T-helper 17 cell (primary cell): ENCODE data around the gene WDR83. TPM values are rescaled to one million over a fixed set of nuclear protein-coding genes. Genes with fewer than 3 reads are reported as not detected.
A peak's percentile ranks its signal among the peaks of the same experiment; 100 is the strongest.

Source experiments
- ATAC-seq: fragments of 150-1000 bp; cut with Tn5 transposase; 2 replicates; pipeline ENCODE4 v1.10.0; 2021; ENCODE audit warnings: mild to moderate bottlenecking, moderate library complexity
- DNase-seq, 3 donors: peaks; one replicate each; pipeline versions ENCODE4 v3.0.0 to v3.0.0-alpha.2; 2020 to 2021
- H3K9me3 ChIP-seq: one replicate; pipeline ENCODE4 v1.7.0; 2013; ENCODE audit warnings: low read length, mild to moderate bottlenecking; ENCODE audit not compliant: control insufficient read depth, poor library complexity, severe bottlenecking
- H3K27ac Mint-ChIP-seq: one replicate; pipeline ENCODE4 v1.8.0; 2022; ENCODE audit warnings: mild to moderate bottlenecking, moderate library complexity, mixed read lengths
- H3K27me3 Mint-ChIP-seq: one replicate; pipeline ENCODE4 v1.8.0; 2022; ENCODE audit warnings: mixed read lengths
- H3K36me3 Mint-ChIP-seq: one replicate; pipeline ENCODE4 v1.8.0; 2022; ENCODE audit warnings: low read depth, mixed read lengths
- H3K4me1 Mint-ChIP-seq: one replicate; pipeline ENCODE4 v1.8.0; 2022; ENCODE audit warnings: mild to moderate bottlenecking, mixed read lengths
- H3K4me3 Mint-ChIP-seq: one replicate; pipeline ENCODE4 v1.8.0; 2022; ENCODE audit warnings: mild to moderate bottlenecking, moderate library complexity, mixed read lengths
- total RNA-seq, 4 donors: library from RNA in 2 of 4; stranded (reverse) in 2 of 4; gene quantifications; one replicate each; pipeline ENCODE4 v1.2.3 and lab custom pipeline; 2022 to 2026

WDR83 gene
- total RNA-seq, 2 donors from 2014 or later, result 10.5 to 11.1 TPM

DNA sequence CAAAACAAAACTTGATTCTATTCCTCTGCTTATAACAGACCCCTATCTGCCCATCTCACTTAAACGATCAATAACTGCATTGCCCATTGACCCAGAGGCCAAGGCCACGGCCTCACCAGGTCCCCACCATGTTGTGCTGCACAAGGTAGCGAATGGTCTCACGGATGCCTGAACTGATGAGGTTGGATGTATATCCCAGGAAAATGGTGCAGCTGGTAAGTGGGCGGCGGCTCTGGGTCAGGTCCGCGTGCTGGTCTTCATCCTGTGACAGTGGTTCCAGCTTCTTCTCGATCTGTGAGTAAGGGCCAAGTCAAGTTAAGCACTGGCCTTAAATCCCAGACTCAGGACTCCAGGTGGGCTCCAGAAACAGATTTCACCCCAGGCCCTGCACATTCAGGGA is 13.4 kb downstream of the WDR83 start:
- no peaks in the 10 kb centered on the region for H3K9me3 ChIP-seq
- ATAC-seq, result no peak
- Mint-ChIP-seq H3K36me3 (peaks cover 7% of the 10 kb centered on the region), H3K27me3 (no peaks in the 10 kb centered on the region), H3K27ac (no peak overlapping the region), H3K4me3 (no peak overlapping the region), H3K4me1 (peaks cover 14% of the 10 kb centered on the region)
- DNase-seq, result no peak

DNA sequence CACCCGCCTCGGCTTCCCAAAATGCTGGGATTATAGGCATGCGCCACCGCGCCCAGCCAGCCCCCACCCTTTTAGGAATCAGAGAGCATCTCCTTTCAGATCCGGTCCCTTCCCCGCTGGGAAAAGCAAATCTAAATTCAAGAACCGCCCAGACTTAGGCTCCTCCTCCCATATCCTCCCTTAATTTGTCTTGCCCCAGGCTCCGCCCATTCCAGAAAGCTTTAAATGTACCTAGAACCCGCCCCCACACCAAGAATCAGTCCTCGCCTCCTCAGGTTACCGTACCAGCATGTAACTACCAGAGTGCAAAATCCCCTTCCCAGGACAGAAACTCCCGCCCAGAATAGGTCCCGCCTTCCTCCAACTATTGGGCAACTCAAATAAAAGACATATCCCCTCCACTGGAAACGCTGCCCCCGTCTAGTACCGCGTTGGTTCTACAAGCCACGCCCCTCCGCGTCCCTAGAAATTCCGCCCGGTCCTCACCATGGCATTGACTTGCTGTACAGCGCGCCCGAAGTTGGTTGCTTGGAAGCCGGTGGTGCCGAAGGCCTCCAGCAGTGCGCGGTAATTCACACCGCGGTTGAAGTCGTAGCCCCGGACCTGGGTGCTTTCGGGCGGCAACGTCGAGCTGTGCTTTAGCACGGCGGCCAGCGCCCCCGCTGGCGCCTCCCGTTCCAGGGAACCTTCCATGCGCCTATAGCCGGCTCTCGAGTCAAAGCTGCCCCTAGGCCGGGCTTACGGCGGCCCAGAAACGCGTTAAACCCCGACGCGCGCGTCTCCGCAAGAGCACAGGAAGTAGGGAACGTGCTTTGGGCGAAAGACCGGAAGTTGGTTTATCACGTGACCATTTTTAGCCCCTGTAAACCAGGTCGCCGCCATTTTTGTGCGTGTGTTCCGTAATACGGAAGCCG is 14.7 kb downstream of the WDR83 start, which contains the start of gene DHPS:
Gene DHPS (minus strand): TSS at position 807 of the 914 bp plus-strand sequence. CDS start 114 bp downstream, at position 693.
- Mint-ChIP-seq H3K36me3 (peaks cover 5% of the 10 kb centered on the region), H3K4me1 (peaks cover 15% of the 10 kb centered on the region), H3K27ac (peak within 1 kb of the TSS; percentile 99), H3K4me3 (peak within 1 kb of the TSS; percentile 98), H3K27me3 (no peaks in the 10 kb centered on the region)
- DNase-seq (peak; percentile 72 to 82 (median 76)), ATAC-seq (peak; percentile 83)
- H3K9me3 ChIP-seq, result no peaks in the 10 kb centered on the region

DNA sequence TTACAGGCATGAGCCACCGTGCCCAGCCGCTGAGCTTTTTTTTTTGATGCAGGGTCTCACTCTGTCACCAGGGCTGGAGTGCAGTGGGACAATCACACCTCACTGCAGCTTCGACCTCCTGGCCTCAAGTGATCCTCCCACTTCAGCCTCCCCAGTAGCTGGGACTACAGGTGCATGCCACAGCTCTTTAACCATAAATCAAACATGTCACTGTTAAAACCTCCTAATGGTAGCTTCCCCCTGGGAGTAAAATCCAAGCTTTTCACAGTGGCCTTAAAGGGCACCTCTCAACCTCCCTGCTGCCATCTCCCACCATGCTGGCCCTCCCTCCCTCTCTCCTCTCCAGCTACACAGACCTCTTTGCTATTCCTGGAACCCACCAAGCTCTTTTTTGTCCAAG is 19.2 kb downstream of the WDR83 start:
- no peak overlapping the region for H3K4me3 Mint-ChIP-seq
- no peak for ATAC-seq
- no peak overlapping the region for H3K27ac Mint-ChIP-seq
- H3K36me3 Mint-ChIP-seq, result peaks cover 4% of the 10 kb centered on the region
- DNase-seq, result no peak
- H3K9me3 ChIP-seq, result no peaks in the 10 kb centered on the region
- H3K4me1 Mint-ChIP-seq, result peaks cover 11% of the 10 kb centered on the region
- H3K27me3 Mint-ChIP-seq, result no peaks in the 10 kb centered on the region

DNA sequence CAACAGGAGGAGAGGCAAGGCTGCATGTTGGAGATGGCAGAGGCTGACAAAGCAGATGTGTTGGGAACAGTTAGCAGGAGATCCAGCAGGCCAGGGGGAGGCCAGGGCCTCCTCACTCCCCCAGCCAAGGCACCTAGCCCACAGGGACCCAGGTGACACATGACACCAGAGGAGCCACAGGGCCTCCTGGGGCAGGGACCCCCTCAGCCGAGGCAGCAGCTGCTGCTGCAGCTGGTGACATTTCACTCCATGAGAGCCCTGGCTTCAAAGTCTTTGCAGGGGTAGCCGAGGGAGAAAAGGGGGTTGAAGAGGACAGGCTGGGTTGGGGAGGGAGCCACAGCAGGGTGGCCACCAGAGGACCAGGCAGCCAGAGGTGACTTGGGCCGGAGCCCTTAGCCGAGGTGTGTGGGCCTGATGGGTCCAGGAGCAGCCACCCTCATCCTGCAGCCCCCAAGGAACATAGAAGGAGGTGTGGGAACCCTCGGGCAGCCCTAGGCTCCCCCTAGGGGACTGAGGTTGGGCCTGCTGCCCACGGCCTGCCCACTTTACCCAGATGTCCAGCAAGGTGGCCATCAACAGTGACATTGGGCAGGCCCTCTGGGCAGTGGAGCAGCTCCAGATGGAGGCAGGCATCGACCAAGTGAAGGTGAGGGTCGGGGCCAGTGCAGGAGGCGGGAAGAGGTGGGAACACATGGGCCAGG is 21.0 kb downstream of the WDR83 start, which contains the start of gene GNG14:
Gene GNG14 (plus strand): TSS at position 503 of the 701 bp plus-strand sequence. CDS start 51 bp downstream, at position 554.
- Mint-ChIP-seq H3K4me3 (no peak within 1 kb of the TSS), H3K4me1 (peaks cover 4% of the 10 kb centered on the region), H3K27ac (no peak within 1 kb of the TSS), H3K27me3 (no peaks in the 10 kb centered on the region), H3K36me3 (no peaks in the 10 kb centered on the region)
- no peak for ATAC-seq
- no peaks in the 10 kb centered on the region for H3K9me3 ChIP-seq
- DNase-seq, result no peak

DNA sequence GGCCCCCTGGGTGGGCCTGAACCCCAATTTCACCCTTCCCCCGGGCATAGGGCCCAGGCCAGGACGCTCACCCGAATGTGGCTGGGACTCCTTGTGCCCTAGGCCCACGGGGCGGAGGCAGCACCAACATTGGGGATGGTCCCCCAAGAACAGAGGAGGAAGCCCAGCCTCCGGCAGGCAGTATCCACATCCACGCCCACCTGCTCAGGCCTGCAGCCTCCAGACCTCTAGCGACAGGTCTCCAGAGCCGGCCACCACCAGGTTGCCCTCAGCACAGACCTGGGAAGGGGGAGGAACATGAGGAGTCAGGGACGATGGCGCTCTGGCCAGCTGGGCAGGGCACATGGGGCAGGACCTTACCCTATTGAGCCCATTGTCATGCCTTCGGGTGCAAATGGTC is 22.4 kb downstream of the WDR83 start:
- no peaks in the 10 kb centered on the region for H3K36me3 Mint-ChIP-seq
- no peak for DNase-seq
- no peaks in the 10 kb centered on the region for H3K27me3 Mint-ChIP-seq
- ATAC-seq, result no peak
- H3K4me3 Mint-ChIP-seq, result no peak overlapping the region
- peaks cover 4% of the 10 kb centered on the region for H3K4me1 Mint-ChIP-seq
- H3K27ac Mint-ChIP-seq, result no peak overlapping the region
- no peaks in the 10 kb centered on the region for H3K9me3 ChIP-seq

DNA sequence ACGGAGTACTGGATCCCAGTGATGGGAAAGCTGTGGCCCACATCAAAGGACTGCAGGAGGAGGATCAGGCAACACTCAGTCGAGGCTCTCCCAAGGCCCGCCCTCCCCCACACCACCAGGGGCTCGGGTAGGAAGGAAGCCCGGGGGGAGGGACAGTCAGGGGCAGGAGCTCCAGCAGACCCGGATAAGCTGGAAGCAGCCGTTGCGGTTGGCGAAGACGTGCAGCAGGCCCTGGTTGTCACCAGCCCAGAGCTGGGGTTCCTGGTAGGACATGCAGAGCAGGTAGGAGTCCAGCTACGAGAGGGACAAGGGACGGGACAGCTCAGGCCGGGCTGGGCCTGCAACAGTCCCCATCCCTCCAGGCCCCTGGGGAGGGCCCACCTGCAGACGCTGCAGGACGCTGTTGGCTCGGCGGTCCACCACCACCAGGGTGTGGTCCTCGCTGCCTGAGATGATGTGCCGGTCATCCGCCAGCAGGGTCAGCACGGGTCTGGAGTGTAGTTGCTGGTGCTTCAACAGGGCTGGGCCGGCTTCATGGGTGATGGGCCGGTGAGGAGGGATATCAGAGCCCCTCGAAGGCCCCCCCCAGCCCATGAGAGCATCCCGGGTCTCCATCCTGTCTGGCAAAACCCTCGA is 23.1 kb downstream of the WDR83 start:
- Mint-ChIP-seq H3K27me3 (no peaks in the 10 kb centered on the region), H3K4me1 (peaks cover 4% of the 10 kb centered on the region), H3K27ac (no peak overlapping the region), H3K4me3 (no peak overlapping the region), H3K36me3 (no peaks in the 10 kb centered on the region)
- H3K9me3 ChIP-seq, result no peaks in the 10 kb centered on the region
- ATAC-seq, result no peak
- DNase-seq, result no peak

DNA sequence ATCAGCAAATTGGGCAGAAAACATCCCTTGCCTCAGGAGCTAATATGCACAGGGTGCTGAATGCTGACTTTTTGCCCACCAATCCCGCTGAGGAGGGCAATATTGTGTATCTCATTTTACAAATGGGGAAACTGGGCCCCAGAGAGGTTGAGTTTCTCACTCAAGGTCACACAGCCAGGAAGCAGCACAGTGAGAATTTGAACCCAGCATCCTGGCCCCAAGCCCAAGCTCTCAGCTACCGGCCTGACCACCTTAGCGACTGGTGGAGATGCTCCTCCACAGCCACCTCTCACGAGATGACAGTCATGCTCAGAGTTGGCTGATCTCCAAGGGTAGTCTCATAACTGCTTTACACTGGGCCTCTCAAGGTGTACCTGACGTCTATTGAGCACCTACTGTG is 26.4 kb downstream of the WDR83 start:
- Mint-ChIP-seq H3K4me3 (no peak overlapping the region), H3K4me1 (peaks cover 7% of the 10 kb centered on the region), H3K36me3 (no peaks in the 10 kb centered on the region), H3K27ac (no peak overlapping the region), H3K27me3 (no peaks in the 10 kb centered on the region)
- ATAC-seq (no peak), DNase-seq (no peak)
- no peaks in the 10 kb centered on the region for H3K9me3 ChIP-seq

DNA sequence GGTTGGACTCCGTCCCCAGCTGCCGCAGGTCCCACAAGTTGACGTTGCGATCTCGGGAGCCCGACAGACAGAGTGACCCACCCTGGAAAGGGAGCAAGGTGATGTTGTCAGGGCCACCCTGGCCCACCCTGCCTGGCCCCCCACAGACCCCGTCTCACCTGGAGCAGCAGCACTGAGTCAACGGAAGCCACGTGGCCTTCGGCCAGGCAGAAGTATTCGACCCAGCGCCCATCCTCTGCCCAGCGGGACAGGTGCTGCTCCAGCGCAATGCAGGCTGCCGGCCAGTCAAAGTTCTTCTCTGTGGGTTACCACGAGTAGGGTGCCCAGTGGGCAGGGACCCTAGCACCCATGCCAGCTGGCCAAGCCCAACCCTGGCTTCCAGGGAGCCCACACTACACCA is 28.0 kb downstream of the WDR83 start:
- no peak overlapping the region for H3K4me3 Mint-ChIP-seq

DNA sequence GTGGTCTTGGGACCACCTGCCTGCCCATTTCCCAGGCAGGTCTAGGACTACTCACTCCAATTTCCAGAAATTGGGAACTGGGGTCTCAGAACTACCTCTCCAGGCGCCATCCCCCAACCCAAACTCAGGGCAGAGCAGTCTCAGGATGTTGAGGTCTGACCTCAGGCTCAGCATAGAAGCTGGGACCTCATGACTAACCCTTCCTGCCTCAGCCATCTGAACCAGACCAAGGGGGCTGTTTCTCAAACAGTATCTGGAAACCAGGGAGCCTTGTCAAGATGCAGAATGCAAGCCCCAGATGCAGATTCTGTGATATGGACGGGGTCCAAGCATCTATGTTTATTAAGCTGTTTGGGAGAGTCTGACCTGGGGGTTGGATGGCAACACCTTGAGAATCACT is 28.5 kb downstream of the WDR83 start:
- H3K4me3 Mint-ChIP-seq, result no peak overlapping the region
- peaks cover 2% of the 10 kb centered on the region for H3K36me3 Mint-ChIP-seq
- H3K9me3 ChIP-seq, result no peaks in the 10 kb centered on the region
- no peak overlapping the region for H3K27ac Mint-ChIP-seq
- H3K27me3 Mint-ChIP-seq, result no peaks in the 10 kb centered on the region
- DNase-seq (no peak), ATAC-seq (no peak)
- peaks cover 11% of the 10 kb centered on the region for H3K4me1 Mint-ChIP-seq

More for the DNA sequence above, 28.0 kb downstream of the WDR83 start:
- H3K4me1 Mint-ChIP-seq, result peaks cover 11% of the 10 kb centered on the region
- no peaks in the 10 kb centered on the region for H3K9me3 ChIP-seq
- H3K27ac Mint-ChIP-seq, result no peak overlapping the region
- no peak for DNase-seq
- H3K27me3 Mint-ChIP-seq, result no peaks in the 10 kb centered on the region
- ATAC-seq, result no peak
- peaks cover 2% of the 10 kb centered on the region for H3K36me3 Mint-ChIP-seq

DNA sequence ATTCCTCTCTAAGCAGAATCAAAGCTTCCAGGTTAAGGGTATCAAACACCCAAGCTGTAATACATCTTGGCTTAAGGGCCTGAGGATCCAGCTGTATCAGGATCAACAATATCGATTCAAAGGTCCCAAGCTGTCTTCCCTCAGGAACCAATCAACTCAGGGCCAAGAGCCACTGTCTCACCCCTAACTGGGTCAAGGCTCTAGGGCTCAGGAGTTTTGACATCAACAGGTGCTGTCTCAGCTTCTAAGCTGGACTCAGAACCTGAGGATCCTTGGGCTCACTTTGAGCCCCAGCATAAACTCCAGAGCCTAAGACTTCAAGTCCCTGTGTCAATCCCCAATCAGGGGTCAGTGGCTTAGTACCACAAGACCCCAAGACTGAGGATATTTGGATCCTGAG is 28.9 kb downstream of the WDR83 start:
- DNase-seq, result no peak
- H3K9me3 ChIP-seq, result no peaks in the 10 kb centered on the region
- Mint-ChIP-seq H3K27ac (no peak overlapping the region), H3K4me3 (peak overlapping the region; percentile 89), H3K4me1 (peaks cover 9% of the 10 kb centered on the region), H3K27me3 (no peaks in the 10 kb centered on the region), H3K36me3 (peaks cover 2% of the 10 kb centered on the region)
- no peak for ATAC-seq

DNA sequence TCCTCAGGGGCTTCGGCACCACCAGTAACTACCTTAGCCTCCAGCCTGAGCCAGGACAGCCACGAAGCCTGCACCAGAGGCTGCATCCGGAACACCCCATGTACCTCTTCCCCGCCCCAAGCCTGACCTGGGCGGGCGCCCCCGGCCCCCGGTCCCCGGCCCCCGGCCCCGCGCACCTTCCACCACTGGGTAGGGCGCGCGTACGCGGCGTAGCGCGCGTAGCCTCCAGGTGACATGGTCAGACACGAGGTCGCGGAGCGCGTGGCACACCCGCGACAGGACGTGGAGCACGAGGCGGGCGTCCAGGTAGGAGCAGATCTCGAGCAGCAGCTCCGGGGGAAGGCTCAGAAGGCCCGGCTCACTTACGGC is 29.4 kb downstream of the WDR83 start:
- DNase-seq (no peak), ATAC-seq (peak; percentile 35)
- peak overlapping the region; percentile 93 for H3K27ac Mint-ChIP-seq
- H3K36me3 Mint-ChIP-seq, result peaks cover 2% of the 10 kb centered on the region
- H3K4me1 Mint-ChIP-seq, result peaks cover 9% of the 10 kb centered on the region
- H3K4me3 Mint-ChIP-seq, result peak overlapping the region; percentile 89
- no peaks in the 10 kb centered on the region for H3K9me3 ChIP-seq
- H3K27me3 Mint-ChIP-seq, result no peaks in the 10 kb centered on the region

DNA sequence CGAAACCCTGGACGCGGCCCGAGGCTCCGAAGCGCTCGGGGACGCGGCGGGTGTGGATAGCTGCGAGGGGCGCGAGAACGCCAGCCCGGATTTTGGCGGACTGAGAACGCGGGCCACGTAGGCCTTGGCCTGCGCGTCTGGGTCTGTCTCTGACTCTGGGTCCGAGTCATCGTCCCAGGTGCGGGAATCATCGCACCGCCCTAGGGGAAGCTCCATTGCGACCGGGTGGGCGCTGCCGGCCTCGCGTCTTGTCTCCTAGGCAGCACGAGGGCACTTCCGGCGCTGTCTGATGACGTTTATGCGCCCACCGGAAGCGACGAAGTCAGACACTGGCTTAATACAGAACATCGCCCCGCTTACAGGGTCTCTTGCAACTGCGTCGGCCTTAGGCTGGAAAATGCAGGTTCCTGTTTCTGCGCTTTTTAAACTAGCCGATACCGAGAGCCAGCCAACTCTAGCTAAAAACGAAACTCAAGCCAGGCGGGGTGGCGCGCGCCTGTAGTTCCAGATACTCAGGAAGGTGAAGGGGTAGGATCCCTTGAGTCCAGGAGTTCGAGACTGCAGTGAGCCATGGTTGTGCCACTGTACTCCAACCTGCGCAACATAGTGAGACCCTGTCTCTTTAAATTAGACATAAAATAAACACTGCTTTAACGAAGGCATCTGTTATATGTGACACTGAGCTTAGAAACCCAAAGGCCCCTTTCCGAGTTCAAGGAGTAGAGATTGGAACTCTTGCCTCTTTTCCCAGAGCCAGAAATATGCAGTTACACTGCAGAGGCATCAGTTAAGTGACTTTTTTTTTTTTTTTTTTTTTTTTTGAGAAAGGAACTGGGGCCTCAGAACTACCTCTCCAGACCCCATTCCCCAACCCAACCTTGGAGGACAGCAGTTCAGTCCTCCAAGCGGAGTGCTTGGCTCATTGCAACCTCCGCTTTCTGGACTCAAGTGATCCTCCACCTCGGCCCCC is 30.0 kb downstream of the WDR83 start, which contains the start of gene FBXW9:
Gene FBXW9 (minus strand): TSS at position 266 of the 970 bp plus-strand sequence. CDS start 50 bp downstream, at position 216.
- Mint-ChIP-seq H3K36me3 (peaks cover 2% of the 10 kb centered on the region), H3K27me3 (no peaks in the 10 kb centered on the region), H3K4me1 (peaks cover 9% of the 10 kb centered on the region), H3K27ac (peak within 1 kb of the TSS; percentile 93), H3K4me3 (peak within 1 kb of the TSS; percentile 89)
- DNase-seq (peak; percentile 88 to 97 (median 89)), ATAC-seq (peak; percentile 93)
- H3K9me3 ChIP-seq, result no peaks in the 10 kb centered on the region
